A549 treated with Mapracorat at 1 μM for 4 hours (cell line): Measurements from ENCODE around the gene VIL1. TPM values are rescaled to one million over a fixed set of nuclear protein-coding genes. Genes with fewer than 3 reads are reported as not detected.

Experiments
- total RNA-seq: library from RNA; stranded (reverse); fragments of 200-300 nt; extraction: Qiagen RNA extraction; gene quantifications from 5 replicates; pipeline ENCODE4 v1.2.3, GENCODE V29; 2022

Gene VIL1
- 0.13 to 0.51 TPM (median 0.21 TPM) in 5 replicates for total RNA-seq

GRCh38 chr2:218418717-218419458 is at the start of gene VIL1:
Gene VIL1 (plus strand): TSS chr2:218419123. CDS start chr2:218423779, 4,656 bp downstream.

GRCh38 chr2:218381916-218382366 is 37.0 kb upstream of the VIL1 start, which contains the start of gene SLC11A1:
Gene SLC11A1 (plus strand): TSS chr2:218382273. CDS start chr2:218382369, 96 bp downstream.

GRCh38 chr2:218399391-218400166 is 19.3 kb upstream of the VIL1 start, which contains the start of gene CTDSP1:
Gene CTDSP1 (plus strand): TSS chr2:218399868. CDS start chr2:218400091, 223 bp downstream.

Other genes with a start within 250 kb of the VIL1 start
- 295 to 304 TPM (median 298 TPM) in 5 replicates for gene ARPC2, start 201.9 kb upstream of the VIL1 start, total RNA-seq
- gene GPBAR1, start 158.1 kb upstream of the VIL1 start, total RNA-seq = 0.09 to 0.42 TPM (median 0.28 TPM) in 5 replicates
- gene AAMP, start 149.0 kb upstream of the VIL1 start, total RNA-seq = 120 to 174 TPM (median 126 TPM) in 5 replicates
- gene PNKD, start 148.6 kb upstream of the VIL1 start, total RNA-seq = 53.2 to 74.6 TPM (median 71.4 TPM) in 5 replicates
- gene TMBIM1, start 126.6 kb upstream of the VIL1 start, total RNA-seq = 126 to 143 TPM (median 133 TPM) in 5 replicates
- 0.13 to 0.20 TPM in 2 of 5 replicates, not detected in the others for gene CATIP, start 62.3 kb upstream of the VIL1 start, total RNA-seq
- gene SLC11A1, start 36.9 kb upstream of the VIL1 start, total RNA-seq = 0.11 to 0.26 TPM (median 0.15 TPM) in 5 replicates
- gene CTDSP1, start 19.3 kb upstream of the VIL1 start, total RNA-seq = 57.3 to 73.2 TPM (median 71.0 TPM) in 5 replicates
- 4.3 to 6.4 TPM (median 4.9 TPM) in 5 replicates for gene USP37, start 149.2 kb downstream of the VIL1 start, total RNA-seq
- 39.2 to 43.7 TPM (median 41.6 TPM) in 5 replicates for gene CNOT9, start 149.7 kb downstream of the VIL1 start, total RNA-seq
- 0.29 to 0.56 TPM (median 0.39 TPM) in 5 replicates for gene PLCD4, start 188.8 kb downstream of the VIL1 start, total RNA-seq
- gene ZNF142, start 240.5 kb downstream of the VIL1 start, total RNA-seq = 12.7 to 19.0 TPM (median 17.1 TPM) in 5 replicates
- gene BCS1L, start 240.6 kb downstream of the VIL1 start, total RNA-seq = 40.0 to 53.1 TPM (median 43.5 TPM) in 5 replicates